Endothelial cell of umbilical vein (primary cell): Measurements from ENCODE around the gene ARHGAP18. TPM values are rescaled to one million over a fixed set of nuclear protein-coding genes. Genes with fewer than 3 reads are reported as not detected.

ENCODE experiments used
- BruUV-seq: library from RNA; stranded (reverse); fragments of 400-500 nt; replicated peaks from 2 replicates; lab custom pipeline; 2021; lab: Mats Ljungman, UMichigan
- CTCF ChIA-PET: fragments of 300-600, 350-600 bp; sonication (Branson Sonifier 250); formaldehyde crosslinking; loops from one replicate; lab custom pipeline; 2021; ENCODE audit warnings: antibody characterized with exemption, inconsistent platforms; lab: Charles Lee
- POLR2A ChIA-PET: fragments of 300-600, 350-600 bp; sonication (Branson Sonifier 250); formaldehyde crosslinking; loops from one replicate; lab custom pipeline; 2021; ENCODE audit warnings: antibody characterized with exemption, inconsistent platforms; lab: Charles Lee
- DNase-seq: peaks from one replicate; pipeline ENCODE4 v3.0.0-alpha.2; 2011; ENCODE audit warnings: low read depth, low spot score
- FAIRE-seq: peaks from 2 replicates; lab custom pipeline; 2011; peaks lifted over from hg19 to GRCh38; lab: Jason Lieb, UNC
- H2AFZ ChIP-seq: 2 replicates; pipeline ENCODE4 v1.6.0; 2012; ENCODE audit warnings: low read depth, low read length, control low read depth, inconsistent platforms
- H3K27ac ChIP-seq: 2 replicates; pipeline ENCODE4 v1.5.1; 2011; ENCODE audit warnings: low read depth, mild to moderate bottlenecking, control low read depth, low read length, moderate library complexity; ENCODE audit not compliant: insufficient read depth
- H3K27me3 ChIP-seq, 2 experiments: 2 replicates each; pipeline versions ENCODE4 v1.6.0 to v1.6.1; 2011; ENCODE audit warnings: low read length in 2 of 2, mixed read lengths in 1 of 2; ENCODE audit not compliant: control insufficient read depth in 2 of 2, insufficient read depth in 2 of 2
- H3K36me3 ChIP-seq, 2 experiments: 2 replicates in 1 of 2; 3 replicates in 1 of 2; pipeline ENCODE4 v1.5.1; 2011; ENCODE audit warnings: low read length in 2 of 2, mild to moderate bottlenecking in 1 of 2, moderate library complexity in 1 of 2; ENCODE audit not compliant: control insufficient read depth in 2 of 2, insufficient read depth in 2 of 2; ENCODE audit errors: extremely low read depth in 1 of 2
- H3K4me1 ChIP-seq: 3 replicates; pipeline ENCODE4 v1.5.1; 2011; ENCODE audit warnings: mild to moderate bottlenecking, low read length; ENCODE audit not compliant: control insufficient read depth, insufficient read depth; ENCODE audit errors: extremely low read depth
- H3K4me2 ChIP-seq: 2 replicates; pipeline ENCODE4 v1.6.1; 2011; ENCODE audit warnings: low read length, control low read depth, mixed read lengths; ENCODE audit not compliant: insufficient read depth
- H3K4me3 ChIP-seq, 3 experiments: fragments of 200-600 bp in 1 of 3; sonication (generic), shearing (Covaris generic) in 1 of 3; replicated peaks in 1 of 3; 2 replicates each; pipeline ENCODE4 v1.5.1; 2011 to 2016; ENCODE audit warnings: control low read depth in 3 of 3, low read length in 3 of 3, mild to moderate bottlenecking in 2 of 3, inconsistent platforms in 1 of 3, low read depth in 1 of 3, moderate library complexity in 1 of 3; ENCODE audit not compliant: insufficient read depth in 1 of 3
- H3K79me2 ChIP-seq: 2 replicates; pipeline ENCODE4 v1.6.0; 2012; ENCODE audit warnings: low read length, inconsistent platforms; ENCODE audit not compliant: control insufficient read depth, insufficient read depth
- H3K9ac ChIP-seq: replicated peaks from 2 replicates; pipeline ENCODE3; 2011; ENCODE audit warnings: low read length, control low read depth; ENCODE audit not compliant: insufficient read depth; ENCODE audit errors: extremely low read depth
- H3K9me1 ChIP-seq: replicated peaks from 3 replicates; pipeline ENCODE4 v1.6.0; 2011; ENCODE audit warnings: mild to moderate bottlenecking, low read length; ENCODE audit not compliant: control insufficient read depth, insufficient read depth; ENCODE audit errors: extremely low read depth
- H3K9me3 ChIP-seq: replicated peaks from 2 replicates; pipeline ENCODE4 v1.5.1; 2012; ENCODE audit warnings: low read length, inconsistent platforms; ENCODE audit not compliant: control insufficient read depth, insufficient read depth
- H4K20me1 ChIP-seq: replicated peaks from 2 replicates; pipeline ENCODE3; 2011; ENCODE audit warnings: mild to moderate bottlenecking, low read length; ENCODE audit not compliant: control insufficient read depth, insufficient read depth; ENCODE audit errors: extremely low read depth
- CTCF ChIP-seq, 2 donors: IDR thresholded peaks; 1 replicate in 1 of 2; 2 replicates in 1 of 2; pipeline ENCODE4 v1.5.1; 2011; ENCODE audit warnings: low read length in 2 of 2, mild to moderate bottlenecking in 2 of 2, moderate library complexity in 2 of 2, control low read depth in 1 of 2, inconsistent platforms in 1 of 2, low read depth in 1 of 2; ENCODE audit not compliant: insufficient read depth in 1 of 2; ENCODE audit errors: extremely low read depth in 1 of 2
- EZH2 ChIP-seq: IDR thresholded peaks from 2 replicates; pipeline ENCODE4 v1.6.1; 2012; ENCODE audit warnings: borderline replicate concordance, low read depth, mild to moderate bottlenecking, moderate library complexity, low read length, inconsistent platforms; ENCODE audit not compliant: severe bottlenecking
- FOS ChIP-seq: IDR thresholded peaks from 2 replicates; pipeline ENCODE4 v1.6.1; 2011; ENCODE audit warnings: mild to moderate bottlenecking, low read length, moderate library complexity, borderline replicate concordance; ENCODE audit not compliant: insufficient read depth
- GATA2 ChIP-seq: IDR thresholded peaks from 2 replicates; pipeline ENCODE4 v1.7.0; 2011; ENCODE audit warnings: low read depth, mild to moderate bottlenecking, moderate library complexity, mixed read lengths, low read length; ENCODE audit not compliant: insufficient read length, insufficient read depth
- JUN ChIP-seq: IDR thresholded peaks from 2 replicates; pipeline ENCODE4 v1.6.1; 2011; ENCODE audit warnings: borderline replicate concordance, low read depth; ENCODE audit not compliant: insufficient read length, insufficient read depth
- MAX ChIP-seq: IDR thresholded peaks from 2 replicates; pipeline ENCODE4 v1.6.1; 2011; ENCODE audit not compliant: insufficient read depth, insufficient read length
- MYC ChIP-seq: IDR thresholded peaks from one replicate; pipeline ENCODE4 v1.6.1; 2011; ENCODE audit warnings: mild to moderate bottlenecking, low read depth, low read length
- POLR2A ChIP-seq: IDR thresholded peaks from 2 replicates; pipeline ENCODE4 v1.6.1; 2012; ENCODE audit warnings: low read depth, mild to moderate bottlenecking, control low read depth, low read length
- POLR2AphosphoS5 ChIP-seq: IDR thresholded peaks from 2 replicates; pipeline ENCODE4 v1.6.1; 2012; ENCODE audit warnings: low read depth, mild to moderate bottlenecking, control low read depth, low read length, moderate library complexity; ENCODE audit not compliant: insufficient read depth
- dilution Hi-C: fragments of 300-500 bp; cut with MboI; formaldehyde crosslinking; loops from one replicate; pipeline ENCODE4 v1.15.0; 2019; ENCODE audit warnings: low sequenced_read_pairs; ENCODE audit not compliant: extremely low pct_ligation_motif_present
- intact Hi-C: fragments of 100-400 bp; cut with micrococcal nuclease; formaldehyde crosslinking; loops from one replicate; pipeline ENCODE4 v1.10.0; 2022
- polyA plus RNA-seq, 4 experiments: library from polyadenylated mRNA; depleted of rRNA in 3 of 4; stranded (reverse) in 3 of 4; unstranded in 1 of 4; fragments of >200 nt; gene quantifications; 2 replicates each; pipeline versions ENCODE4 v1.2.1 to v1.2.3, GENCODE V29; 2011 to 2012; ENCODE audit warnings: missing spikeins in 1 of 4
- total RNA-seq: library from RNA; stranded (reverse); gene quantifications from 2 replicates; pipeline ENCODE4 v1.2.3, GENCODE V29; 2021

Gene ARHGAP18
- total and polyA plus RNA-seq, 2 donors (not counting 3 experiments of a cell fraction or from before 2014, with no cell fraction given): 13.1 to 86.1 TPM

- dilution Hi-C loops: no loop called here
- TF ChIP-seq FOS (no peak), MYC (no peak), JUN (no peak), EZH2 (no peak), CTCF (IDR thresholded peaks at IDR 0.05; ENCODE audit: extremely low read depth in 1 of 2, insufficient read depth in 1 of 2, low read depth in 1 of 2, low read length in 2 of 2) (no peak), MAX (no peak), POLR2A (no peak), POLR2AphosphoS5 (no peak), GATA2 (no peak)
These were observed 75.4 kb downstream of the ARHGAP18 start for GRCh38 chr6:129634411-129635230.

More at GRCh38 chr6:129634411-129635230, 75.4 kb downstream of the ARHGAP18 start:
- intact Hi-C loops: loop anchor here (1.0 kb wide), 1 partner anchor 7 kb away; no protein-coding TSS in a partner anchor
- DNase-seq (no peak), FAIRE-seq (no peak)
- Histone ChIP-seq H3K9me3 (no peaks in the 10 kb centered on the region), H3K9me1 (no peaks in the 10 kb centered on the region), H3K9ac (no peak overlapping the region), H3K27ac (no peak overlapping the region), H2AFZ (no peak overlapping the region), H4K20me1 (no peaks in the 10 kb centered on the region), H3K36me3 (peaks cover 9 to 41% of the 10 kb centered on the region in 2 experiments), H3K79me2 (peaks cover 8% of the 10 kb centered on the region), H3K4me3 (no peak overlapping the region), H3K4me1 (peaks cover 33% of the 10 kb centered on the region), H3K4me2 (no peak overlapping the region), H3K27me3 (no peaks in the 10 kb centered on the region)
- BruUV-seq: no TSS peak
- ChIA-PET POLR2A (no interaction called here), CTCF (no interaction called here)
